Measurements from ENCODE around the gene IFI44.

Gene IFI44

GRCh38 chr1:78658901-78659300, 9.3 kb downstream of the IFI44 start:
- DNase-seq = no peak

GRCh38 chr1:78663923-78664322, 14.3 kb downstream of the IFI44 start:
- DNase-seq = no peak

GRCh38 chr1:78664763-78665162, 15.1 kb downstream of the IFI44 start:
- no peak for DNase-seq

GRCh38 chr1:78665809-78666208, 16.2 kb downstream of the IFI44 start:
- DNase-seq = no peak

GRCh38 chr1:78667939-78668338, 18.3 kb downstream of the IFI44 start:
- no peak for DNase-seq

- DNase-seq = no peak
Observed at GRCh38 chr1:78668427-78668826, 18.8 kb downstream of the IFI44 start.

GRCh38 chr1:78672428-78672827, 22.8 kb downstream of the IFI44 start:
- no peak for DNase-seq

GRCh38 chr1:78673120-78673519, 23.5 kb downstream of the IFI44 start:
- DNase-seq = no peak

GRCh38 chr1:78676347-78676982, 26.8 kb downstream of the IFI44 start:
- no peak for DNase-seq

GRCh38 chr1:78676993-78677392, 27.4 kb downstream of the IFI44 start:
- no peak for DNase-seq

GRCh38 chr1:78677788-78678187, 28.2 kb downstream of the IFI44 start:
- no peak for DNase-seq

- DNase-seq = no peak
Observed at GRCh38 chr1:78678324-78678723, 28.7 kb downstream of the IFI44 start.

GRCh38 chr1:78681265-78681664, 31.6 kb downstream of the IFI44 start:
- no peak for DNase-seq

GRCh38 chr1:78682496-78682895, 32.9 kb downstream of the IFI44 start:
- DNase-seq = no peak

- no peak for DNase-seq
Observed at GRCh38 chr1:78683079-78683478, 33.4 kb downstream of the IFI44 start.

- DNase-seq = no peak
Observed at GRCh38 chr1:78687315-78687714, 37.7 kb downstream of the IFI44 start.

GRCh38 chr1:78687914-78688313, 38.3 kb downstream of the IFI44 start:
- DNase-seq = no peak

- no peak for DNase-seq
Observed at GRCh38 chr1:78688697-78689096, 39.1 kb downstream of the IFI44 start.

GRCh38 chr1:78690516-78690915, 40.9 kb downstream of the IFI44 start:
- DNase-seq = no peak

- no peak for DNase-seq
Observed at GRCh38 chr1:78691995-78692747, 42.5 kb downstream of the IFI44 start.

GRCh38 chr1:78699813-78700212, 50.2 kb downstream of the IFI44 start:
- DNase-seq = no peak

- no peak for DNase-seq
Observed at GRCh38 chr1:78702426-78702825, 52.8 kb downstream of the IFI44 start.

GRCh38 chr1:78703806-78704205, 54.2 kb downstream of the IFI44 start:
- DNase-seq = no peak

- no peak for DNase-seq
Observed at GRCh38 chr1:78712467-78713051, 62.9 kb downstream of the IFI44 start.
